WTC11 (cell line): Measurements from ENCODE around the gene MEGF6. TPM values are rescaled to one million over a fixed set of nuclear protein-coding genes. Genes with fewer than 3 reads are reported as not detected.
A peak's percentile ranks its signal among the peaks of the same experiment; 100 is the strongest.

Experiments used
- ATAC-seq: fragments of 200-7000 bp; cut with Tn5 transposase; 2 replicates; pipeline ENCODE4 v1.10.0; 2021; ENCODE audit warnings: mild to moderate bottlenecking, moderate library complexity
- CTCF ChIA-PET: fragments of 300-600 bp; sonication (Branson Sonifier 250); formaldehyde crosslinking; loops from one replicate; lab custom pipeline; 2021; ENCODE audit warnings: antibody characterized with exemption; lab: Charles Lee
- POLR2A ChIA-PET: fragments of 350-600 bp; sonication (Branson Sonifier 250); formaldehyde crosslinking; loops from one replicate; lab custom pipeline; 2021; ENCODE audit warnings: antibody characterized with exemption; lab: Charles Lee
- DNase-seq: peaks from one replicate; pipeline ENCODE4 v3.0.0; 2021; ENCODE audit warnings: low spot score
- H3K27ac Mint-ChIP-seq: 2 replicates; pipeline ENCODE4 v1.8.0; 2021; ENCODE audit warnings: mixed read lengths
- H3K27me3 Mint-ChIP-seq: 2 replicates; pipeline ENCODE4 v1.8.0; 2021; ENCODE audit warnings: low read depth, mild to moderate bottlenecking, moderate library complexity, mixed read lengths
- H3K36me3 Mint-ChIP-seq: 2 replicates; pipeline ENCODE4 v1.8.0; 2021; ENCODE audit warnings: mixed read lengths
- H3K4me1 Mint-ChIP-seq: 2 replicates; pipeline ENCODE4 v1.8.0; 2022; ENCODE audit warnings: mixed read lengths
- H3K4me3 Mint-ChIP-seq: 2 replicates; pipeline ENCODE4 v1.8.0; 2021; ENCODE audit warnings: mild to moderate bottlenecking, moderate library complexity, mixed read lengths
- H3K9me3 Mint-ChIP-seq: 2 replicates; pipeline ENCODE4 v1.8.0; 2021; ENCODE audit warnings: mixed read lengths
- AR ChIP-seq: fragments of 250-450 bp; sonication (Bioruptor Pico); IDR thresholded peaks from 2 replicates; pipeline ENCODE4 v1.9.0; 2021; ENCODE audit warnings: mild to moderate bottlenecking
- ESRRA ChIP-seq: sonication (generic); formaldehyde crosslinking; IDR thresholded peaks from 2 replicates; pipeline ENCODE4 v1.8.1; 2022; ENCODE audit warnings: mild to moderate bottlenecking, missing genetic modification reagents, borderline replicate concordance
- FOXP1 ChIP-seq: sonication (generic); formaldehyde crosslinking; IDR thresholded peaks from 2 replicates; pipeline ENCODE4 v1.8.0; 2022; ENCODE audit warnings: missing genetic modification reagents, mild to moderate bottlenecking, moderate library complexity, borderline replicate concordance
- GTF2I ChIP-seq: fragments of 250-450 bp; sonication (Bioruptor Pico); conservative IDR thresholded peaks from 2 replicates; pipeline ENCODE4 v1.4.0; 2021; ENCODE audit warnings: mild to moderate bottlenecking
- HMGA2 ChIP-seq: fragments of 250-450 bp; sonication (Bioruptor Pico); IDR thresholded peaks from 2 replicates; pipeline ENCODE4 v1.4.0; 2021; ENCODE audit warnings: mild to moderate bottlenecking, moderate library complexity
- HMGXB4 ChIP-seq: sonication (generic); formaldehyde crosslinking; IDR thresholded peaks from 2 replicates; pipeline ENCODE4 v1.8.1; 2023; ENCODE audit warnings: mild to moderate bottlenecking, moderate library complexity, missing genetic modification reagents
- NFATC4 ChIP-seq: fragments of 250-450 bp; sonication (Bioruptor Pico); IDR thresholded peaks from 2 replicates; pipeline ENCODE4 v1.9.0; 2021; ENCODE audit warnings: mild to moderate bottlenecking
- PREB ChIP-seq: sonication (generic); formaldehyde crosslinking; IDR thresholded peaks from 2 replicates; pipeline ENCODE4 v1.8.1; 2022; ENCODE audit warnings: mild to moderate bottlenecking, missing genetic modification reagents, moderate library complexity, borderline replicate concordance
- STAT6 ChIP-seq: sonication (generic); formaldehyde crosslinking; conservative IDR thresholded peaks from 2 replicates; pipeline ENCODE4 v1.8.1; 2023; ENCODE audit warnings: mild to moderate bottlenecking, low read depth, missing genetic modification reagents, moderate library complexity
- ZNF281 ChIP-seq: sonication (generic); formaldehyde crosslinking; IDR thresholded peaks from 2 replicates; pipeline ENCODE4 v1.8.0; 2023; ENCODE audit warnings: mild to moderate bottlenecking, missing genetic modification reagents
- total RNA-seq: library from RNA; stranded (reverse); gene quantifications from 3 replicates; pipeline ENCODE4 v1.2.3, GENCODE V29; 2021
- TF ChIP-seq, protein P1 (sequence below): sonication (generic); formaldehyde crosslinking; IDR thresholded peaks from 2 replicates; pipeline ENCODE4 v1.8.1; 2023; ENCODE audit warnings: mild to moderate bottlenecking, missing genetic modification reagents
- TF ChIP-seq, protein P2 (sequence below): fragments of 200-600 bp; IDR thresholded peaks from 2 replicates; pipeline ENCODE4 v1.8.0; 2022; ENCODE audit warnings: antibody characterized with exemption

MEGF6 gene
- total RNA-seq, 1 experiment from 2014 or later, result 24.9 TPM

- Mint-ChIP-seq H3K4me3 (no peak overlapping the region), H3K27ac (no peak overlapping the region), H3K36me3 (peaks cover 5% of the 10 kb centered on the region; the same call in 1 of the 2 replicates), H3K27me3 (peaks cover 3% of the 10 kb centered on the region; the same call in 1 of the 2 replicates), H3K9me3 (peaks cover 6% of the 10 kb centered on the region), H3K4me1 (peaks cover 3% of the 10 kb centered on the region)
- DNase-seq (no peak), ATAC-seq (no peak)
- 0 out of 2 replicates have a peak, but pooled peaks have one; percentile 14 for TF ChIP-seq FOXP1 (CRISPR knock-in tag)
- TF ChIP-seq, protein P1, sequence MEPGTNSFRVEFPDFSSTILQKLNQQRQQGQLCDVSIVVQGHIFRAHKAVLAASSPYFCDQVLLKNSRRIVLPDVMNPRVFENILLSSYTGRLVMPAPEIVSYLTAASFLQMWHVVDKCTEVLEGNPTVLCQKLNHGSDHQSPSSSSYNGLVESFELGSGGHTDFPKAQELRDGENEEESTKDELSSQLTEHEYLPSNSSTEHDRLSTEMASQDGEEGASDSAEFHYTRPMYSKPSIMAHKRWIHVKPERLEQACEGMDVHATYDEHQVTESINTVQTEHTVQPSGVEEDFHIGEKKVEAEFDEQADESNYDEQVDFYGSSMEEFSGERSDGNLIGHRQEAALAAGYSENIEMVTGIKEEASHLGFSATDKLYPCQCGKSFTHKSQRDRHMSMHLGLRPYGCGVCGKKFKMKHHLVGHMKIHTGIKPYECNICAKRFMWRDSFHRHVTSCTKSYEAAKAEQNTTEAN (CRISPR knock-in tag), result 0 out of 2 replicates have a peak, but pooled peaks have one; percentile 34
- no peak for TF ChIP-seq HMGA2 (CRISPR knock-in tag)
- POLR2A ChIA-PET, result no interaction called here
- CTCF ChIA-PET, result interaction anchor here (1.6 to 4.7 kb wide), 5 partner anchors 7 to 135 kb away, joined by 4 to 73 read pairs (median 30); no protein-coding TSS in a partner anchor
Measured at GRCh38 chr1:3483380-3483779, 127.9 kb downstream of the MEGF6 start.

- ChIA-PET POLR2A (interaction anchor here (0.7 kb wide), 1 partner anchor 29 kb away, joined by 3 read pairs; no protein-coding TSS in a partner anchor), CTCF (interaction anchor here (1.2 to 4.7 kb wide), 7 partner anchors 8 to 242 kb away, joined by 3 to 73 read pairs (median 7); no protein-coding TSS in a partner anchor)
- DNase-seq, result no peak
- H3K9me3 Mint-ChIP-seq, result no peaks in the 10 kb centered on the region
- H3K27me3 Mint-ChIP-seq, result peaks cover 3% of the 10 kb centered on the region; the same call in 1 of the 2 replicates
- no peaks in the 10 kb centered on the region for H3K36me3 Mint-ChIP-seq
- no peak overlapping the region for H3K4me3 Mint-ChIP-seq
- H3K4me1 Mint-ChIP-seq, result peaks cover 3% of the 10 kb centered on the region
- TF ChIP-seq, protein P2, sequence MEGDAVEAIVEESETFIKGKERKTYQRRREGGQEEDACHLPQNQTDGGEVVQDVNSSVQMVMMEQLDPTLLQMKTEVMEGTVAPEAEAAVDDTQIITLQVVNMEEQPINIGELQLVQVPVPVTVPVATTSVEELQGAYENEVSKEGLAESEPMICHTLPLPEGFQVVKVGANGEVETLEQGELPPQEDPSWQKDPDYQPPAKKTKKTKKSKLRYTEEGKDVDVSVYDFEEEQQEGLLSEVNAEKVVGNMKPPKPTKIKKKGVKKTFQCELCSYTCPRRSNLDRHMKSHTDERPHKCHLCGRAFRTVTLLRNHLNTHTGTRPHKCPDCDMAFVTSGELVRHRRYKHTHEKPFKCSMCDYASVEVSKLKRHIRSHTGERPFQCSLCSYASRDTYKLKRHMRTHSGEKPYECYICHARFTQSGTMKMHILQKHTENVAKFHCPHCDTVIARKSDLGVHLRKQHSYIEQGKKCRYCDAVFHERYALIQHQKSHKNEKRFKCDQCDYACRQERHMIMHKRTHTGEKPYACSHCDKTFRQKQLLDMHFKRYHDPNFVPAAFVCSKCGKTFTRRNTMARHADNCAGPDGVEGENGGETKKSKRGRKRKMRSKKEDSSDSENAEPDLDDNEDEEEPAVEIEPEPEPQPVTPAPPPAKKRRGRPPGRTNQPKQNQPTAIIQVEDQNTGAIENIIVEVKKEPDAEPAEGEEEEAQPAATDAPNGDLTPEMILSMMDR, result 0 out of 2 replicates have a peak, but pooled peaks have one; percentile 10
- TF ChIP-seq ZNF281 (CRISPR knock-in tag), result no peak
- no peak for TF ChIP-seq PREB
- no peak for TF ChIP-seq NFATC4
- no peak for TF ChIP-seq HMGXB4
- peak; percentile 60 for ATAC-seq
- H3K27ac Mint-ChIP-seq, result no peak overlapping the region
Measured at GRCh38 chr1:3482378-3482849, 128.9 kb downstream of the MEGF6 start.

DNA sequence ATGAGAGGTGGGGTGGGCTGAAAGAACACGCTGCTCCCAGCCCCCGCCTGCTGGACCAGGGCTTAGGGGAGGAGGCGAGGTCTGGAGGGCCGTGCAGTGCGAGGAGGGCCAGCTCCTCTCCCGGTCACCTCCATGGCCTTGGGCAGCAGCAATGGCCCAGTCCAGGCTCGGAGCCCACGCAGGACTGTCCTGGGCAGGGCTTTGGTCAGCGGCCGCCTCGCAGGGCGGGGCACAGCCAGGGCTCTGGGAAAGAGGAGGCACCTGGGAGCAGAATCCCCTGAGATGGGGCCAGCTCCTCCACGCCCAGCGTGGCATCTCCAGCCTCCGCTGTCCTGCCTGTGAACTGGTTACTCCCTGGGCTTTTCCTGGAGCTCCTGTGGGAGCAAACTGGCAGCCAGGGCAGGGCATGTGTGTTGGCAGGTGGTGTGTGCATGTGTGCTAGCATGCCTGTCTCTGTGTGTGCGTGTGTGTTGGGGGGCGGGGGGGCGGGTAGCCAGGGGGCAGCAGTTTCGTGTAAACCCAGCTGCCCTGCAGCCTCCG is 129.4 kb downstream of the MEGF6 start:
- H3K4me3 Mint-ChIP-seq, result no peak overlapping the region
- ATAC-seq (no peak), DNase-seq (no peak)
- ChIA-PET CTCF (interaction anchor here (0.9 to 4.7 kb wide), 10 partner anchors 9 to 243 kb away, joined by 3 to 73 read pairs (median 5); no protein-coding TSS in a partner anchor), POLR2A (interaction anchor here (0.7 kb wide), 1 partner anchor 29 kb away, joined by 3 read pairs; no protein-coding TSS in a partner anchor)
- no peaks in the 10 kb centered on the region for H3K36me3 Mint-ChIP-seq
- H3K27me3 Mint-ChIP-seq, result peaks cover 3% of the 10 kb centered on the region; the same call in 1 of the 2 replicates
- no peaks in the 10 kb centered on the region for H3K9me3 Mint-ChIP-seq
- H3K27ac Mint-ChIP-seq, result no peak overlapping the region
- peaks cover 3% of the 10 kb centered on the region for H3K4me1 Mint-ChIP-seq
- TF ChIP-seq AR (CRISPR knock-in tag), result no peak
- no peak for TF ChIP-seq GTF2I (CRISPR knock-in tag)
- no peak for TF ChIP-seq HMGXB4
- no peak for TF ChIP-seq STAT6
- no peak for TF ChIP-seq ESRRA (CRISPR knock-in tag)
